Measurements from ENCODE around the gene PTH1R.
A peak's percentile ranks its signal among the peaks of the same experiment; 100 is the strongest.

- TF ChIP-seq POLR2A (IDR thresholded peaks at IDR 0.05; ENCODE audit: low read depth) (no peak), POLR2AphosphoS5 (IDR thresholded peaks at IDR 0.05) (peak in 1 of 2 donors; percentile 21), EP300 (IDR thresholded peaks at IDR 0.05) (no peak)
- TF ChIP-seq, protein P1, sequence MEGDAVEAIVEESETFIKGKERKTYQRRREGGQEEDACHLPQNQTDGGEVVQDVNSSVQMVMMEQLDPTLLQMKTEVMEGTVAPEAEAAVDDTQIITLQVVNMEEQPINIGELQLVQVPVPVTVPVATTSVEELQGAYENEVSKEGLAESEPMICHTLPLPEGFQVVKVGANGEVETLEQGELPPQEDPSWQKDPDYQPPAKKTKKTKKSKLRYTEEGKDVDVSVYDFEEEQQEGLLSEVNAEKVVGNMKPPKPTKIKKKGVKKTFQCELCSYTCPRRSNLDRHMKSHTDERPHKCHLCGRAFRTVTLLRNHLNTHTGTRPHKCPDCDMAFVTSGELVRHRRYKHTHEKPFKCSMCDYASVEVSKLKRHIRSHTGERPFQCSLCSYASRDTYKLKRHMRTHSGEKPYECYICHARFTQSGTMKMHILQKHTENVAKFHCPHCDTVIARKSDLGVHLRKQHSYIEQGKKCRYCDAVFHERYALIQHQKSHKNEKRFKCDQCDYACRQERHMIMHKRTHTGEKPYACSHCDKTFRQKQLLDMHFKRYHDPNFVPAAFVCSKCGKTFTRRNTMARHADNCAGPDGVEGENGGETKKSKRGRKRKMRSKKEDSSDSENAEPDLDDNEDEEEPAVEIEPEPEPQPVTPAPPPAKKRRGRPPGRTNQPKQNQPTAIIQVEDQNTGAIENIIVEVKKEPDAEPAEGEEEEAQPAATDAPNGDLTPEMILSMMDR (IDR thresholded peaks at IDR 0.05), result no peak
These were observed 70.7 kb downstream of the PTH1R start for GRCh38 chr3:46947981-46948791.

Data from esophagus muscularis mucosa (tissue), 4 donors.